Left renal pelvis (tissue), 4 donors: Measurements from ENCODE around the gene MON2. TPM values are rescaled to one million over a fixed set of nuclear protein-coding genes. Genes with fewer than 3 reads are reported as not detected.

Experiments used
- DNase-seq, 4 donors: peaks; one replicate each; pipeline ENCODE4 v3.0.0-alpha.2; 2013; ENCODE audit warnings: low read depth in 4 of 4, low spot score in 3 of 4
- polyA plus RNA-seq, 4 donors: library from polyadenylated mRNA; unstranded; fragments of 120-200 nt; gene quantifications; one replicate each; pipeline ENCODE4 v1.2.1, GENCODE V29; 2013; ENCODE audit not compliant: insufficient read length in 4 of 4

The MON2 gene
- polyA plus RNA-seq, 4 donors, result 59.9 to 71.9 (median 60.5) TPM

GRCh38 chr12:62605981-62606380 lies 139.4 kb downstream of the MON2 start:
- no peak for DNase-seq

DNA sequence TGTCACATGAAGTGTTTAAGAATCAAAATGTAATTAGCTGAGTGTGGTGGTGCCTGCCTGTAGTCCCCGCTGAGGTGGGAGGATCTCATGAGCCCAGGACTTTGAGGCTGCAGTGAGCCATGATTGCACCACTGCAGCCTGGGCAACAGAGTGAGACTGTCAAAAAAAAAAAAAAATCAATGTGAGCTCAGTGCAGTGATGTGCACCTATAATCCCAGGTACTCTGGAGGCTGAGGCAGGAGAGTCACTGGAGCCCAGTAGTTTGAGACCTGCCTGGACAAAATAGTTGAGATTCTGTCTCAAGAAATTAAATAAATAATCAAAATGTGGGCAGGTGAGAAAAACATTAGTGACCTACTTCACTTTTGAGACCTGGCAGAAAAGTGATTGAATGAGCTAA lies 140.0 kb downstream of the MON2 start:
- DNase-seq, result no peak

DNA sequence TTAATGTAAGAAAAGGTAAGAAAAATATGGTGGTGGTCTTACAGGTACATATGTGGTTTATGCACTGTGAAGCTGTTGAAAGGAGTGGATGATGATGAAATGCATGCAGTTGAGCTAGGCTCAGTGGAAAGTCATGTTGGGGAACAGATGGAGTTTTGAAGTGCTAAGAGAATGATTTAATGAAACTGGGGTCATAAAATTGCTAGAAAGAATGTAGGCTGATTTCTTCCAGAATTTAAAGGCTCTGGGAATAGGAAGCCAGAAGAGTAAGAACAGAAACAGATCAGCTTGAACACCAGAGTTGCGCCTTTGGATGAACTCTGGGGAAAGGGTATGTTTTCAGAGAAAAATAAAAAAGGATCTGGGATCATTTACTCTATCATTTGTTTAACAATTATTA lies 146.5 kb downstream of the MON2 start:
- no peak for DNase-seq

GRCh38 chr12:62618319-62618718 lies 151.7 kb downstream of the MON2 start:
- no peak for DNase-seq

DNA sequence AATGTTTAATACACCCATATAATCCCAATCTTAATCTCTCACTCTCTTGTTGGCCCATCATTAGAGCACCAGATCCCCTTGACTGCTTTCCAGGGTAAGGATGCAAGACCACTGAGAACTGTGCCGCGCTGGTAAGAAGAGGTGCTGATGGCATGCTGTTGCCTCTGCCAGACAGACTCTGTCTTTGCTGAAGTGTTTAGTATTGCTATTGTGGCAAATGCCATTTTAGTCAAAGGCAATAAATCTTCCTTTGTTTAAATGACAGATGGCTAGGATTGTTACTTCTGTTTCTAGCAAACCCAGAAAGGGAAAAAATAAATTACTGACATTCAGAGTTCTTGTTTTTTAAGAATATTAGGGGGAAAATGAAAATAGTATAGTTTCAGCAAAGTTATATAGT lies 152.3 kb downstream of the MON2 start:
- DNase-seq, result no peak

- no peak for DNase-seq
Observed at GRCh38 chr12:62621101-62621638, 154.5 kb downstream of the MON2 start.

- DNase-seq, result no peak
Observed at GRCh38 chr12:62622177-62622576, 155.6 kb downstream of the MON2 start.

DNA sequence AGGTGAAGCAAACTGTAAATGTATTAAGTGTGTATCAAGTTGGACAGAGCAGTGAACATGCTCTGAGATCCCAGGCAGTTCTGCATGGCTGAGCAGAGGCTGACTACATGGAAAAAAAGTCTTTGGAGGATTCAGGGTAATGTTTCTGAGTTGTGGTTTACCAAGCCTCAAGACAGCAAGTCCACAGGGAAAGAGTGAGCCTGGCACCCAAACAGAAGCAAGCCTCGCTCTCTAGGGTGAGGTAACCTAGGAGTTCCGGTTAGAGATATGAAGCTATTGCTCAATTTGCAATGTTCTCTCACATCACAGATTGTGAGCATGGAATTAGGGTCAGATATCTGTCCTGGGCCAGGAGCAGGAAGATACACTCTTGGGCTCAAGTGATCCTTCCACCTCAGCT lies 158.6 kb downstream of the MON2 start:
- no peak for DNase-seq

- no peak for DNase-seq
Observed at GRCh38 chr12:62627181-62627580, 160.6 kb downstream of the MON2 start.

DNA sequence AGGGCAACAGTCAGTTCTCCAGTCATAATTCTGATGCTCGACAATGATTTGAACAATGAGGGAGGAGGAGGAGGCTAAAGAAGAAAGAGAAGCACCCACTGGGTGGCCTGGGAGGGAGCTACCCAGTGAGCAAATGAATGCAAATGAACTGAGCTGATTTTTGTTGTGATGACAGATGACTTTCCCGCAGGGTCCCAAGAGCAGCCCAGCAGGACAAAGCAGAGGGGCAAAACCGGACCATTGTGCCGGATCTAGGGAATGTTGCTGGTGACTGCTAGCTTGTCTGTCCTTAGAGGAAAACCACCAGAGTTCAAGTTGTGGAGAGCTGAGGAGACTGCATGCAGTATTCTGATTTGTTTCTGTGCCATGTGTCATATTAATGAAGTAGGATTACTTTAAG lies 162.8 kb downstream of the MON2 start:
- DNase-seq, result no peak

GRCh38 chr12:62629971-62630739 lies 163.5 kb downstream of the MON2 start:
- no peak for DNase-seq

DNA sequence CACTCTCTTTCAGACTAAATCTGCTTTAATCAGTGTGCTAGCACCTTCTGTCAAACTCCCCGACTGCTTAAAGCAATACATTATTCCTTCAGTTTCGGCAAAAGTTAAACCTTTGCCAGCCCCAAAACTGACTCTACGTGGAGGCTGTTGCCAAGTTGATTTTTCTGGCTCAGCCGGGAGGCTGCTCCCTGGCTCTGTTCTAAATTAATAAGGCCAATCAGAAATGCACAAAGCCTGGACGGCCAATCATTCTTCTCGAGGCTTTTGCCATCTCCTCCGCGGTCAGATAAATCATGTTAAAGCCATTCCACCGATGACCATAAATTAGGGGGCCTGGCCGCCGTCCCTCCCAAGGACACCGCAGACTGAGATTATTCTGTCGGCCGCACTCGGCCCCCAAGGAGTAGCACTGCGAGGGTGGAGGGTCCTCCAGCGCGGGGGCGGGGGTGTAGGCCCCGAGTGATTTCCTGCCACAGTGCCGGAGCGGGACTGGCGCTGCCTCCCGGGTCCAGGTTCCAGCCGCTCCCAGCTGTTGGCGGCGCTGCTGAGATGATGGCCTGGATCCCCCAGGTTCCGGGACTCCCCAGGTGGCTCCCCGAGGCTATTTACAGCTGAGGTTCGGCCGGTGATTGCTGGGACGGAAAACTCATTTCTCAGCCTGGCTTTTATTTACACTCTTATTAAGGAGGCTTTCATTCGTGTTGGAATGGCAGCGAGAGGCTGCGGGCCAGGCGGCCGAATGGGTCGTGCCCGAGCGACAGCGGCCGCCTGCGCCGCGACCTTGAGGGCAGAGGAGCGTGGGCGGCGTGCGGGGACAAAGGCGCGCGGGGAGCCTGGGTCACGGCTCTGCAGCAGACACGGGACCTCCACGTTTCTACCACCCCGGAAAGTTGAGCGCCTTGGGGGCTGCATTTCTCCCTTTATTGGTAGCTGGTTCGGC lies 165.1 kb downstream of the MON2 start:
- peak in 3 of 4 donors; percentile 34 to 54 (median 50) for DNase-seq

DNA sequence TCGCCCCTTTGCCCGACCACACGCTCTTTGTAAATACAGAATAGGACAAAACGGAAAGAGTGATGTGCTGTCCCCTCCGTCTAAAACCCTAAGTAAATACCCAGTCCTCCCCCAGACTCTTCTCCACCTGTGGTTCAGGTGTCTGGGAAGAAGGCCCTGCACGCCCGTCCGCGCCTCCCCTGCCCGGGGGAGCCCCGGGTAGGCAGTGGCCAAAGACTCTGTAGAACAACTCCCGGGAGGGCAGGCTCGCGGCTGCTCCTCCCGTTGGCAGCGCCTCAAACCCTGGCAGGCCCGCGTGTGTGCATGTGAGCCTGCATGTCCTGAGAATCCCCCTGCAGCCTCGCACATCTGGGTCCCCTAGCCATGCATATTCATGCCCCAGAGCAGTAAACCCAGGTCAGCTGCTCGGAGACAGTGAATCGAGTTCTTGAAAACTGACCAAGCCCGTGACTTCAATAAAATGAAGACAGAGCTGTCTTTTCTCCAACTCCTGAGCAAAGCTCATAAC lies 165.8 kb downstream of the MON2 start:
- DNase-seq, result no peak

DNA sequence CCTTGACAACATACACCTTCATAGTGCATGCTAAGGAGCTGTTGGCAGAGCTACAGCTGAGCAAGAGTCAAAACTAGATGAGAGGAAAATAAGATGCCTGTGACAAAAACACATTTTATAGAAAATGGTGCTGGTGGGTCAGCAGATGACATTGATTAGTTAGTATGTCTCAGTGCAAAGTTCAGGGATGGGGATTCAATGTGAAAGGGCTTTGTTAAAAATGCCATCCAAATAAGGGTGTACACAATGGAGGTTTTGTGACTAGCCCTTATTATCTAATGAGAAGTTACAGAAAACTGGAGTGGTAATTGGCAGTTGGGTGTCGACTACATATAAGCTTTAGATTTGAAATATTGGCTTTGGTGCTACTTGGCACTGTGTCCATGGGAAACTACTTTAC lies 169.0 kb downstream of the MON2 start:
- DNase-seq, result no peak

DNA sequence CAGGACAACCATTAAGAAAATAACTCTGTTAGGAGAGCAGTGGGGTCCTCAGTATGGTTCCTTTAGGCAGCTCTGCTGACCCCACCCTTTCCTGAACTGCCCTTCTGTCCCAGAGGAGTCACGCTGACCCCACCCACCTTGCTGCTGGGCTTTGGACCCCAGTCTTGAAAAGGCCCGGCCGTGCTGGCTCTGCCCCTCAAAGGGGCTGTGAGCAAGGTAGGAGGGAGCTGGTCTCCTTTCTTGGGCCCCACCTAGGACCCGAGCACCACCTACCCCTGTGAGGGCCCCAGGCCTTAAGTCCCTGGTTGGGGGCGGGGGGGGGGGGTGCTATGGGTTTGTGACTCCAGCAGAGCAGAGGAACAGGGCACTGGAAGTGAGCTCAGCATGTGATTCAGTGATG lies 171.1 kb downstream of the MON2 start:
- no peak for DNase-seq

GRCh38 chr12:62640910-62641448 lies 174.4 kb downstream of the MON2 start:
- no peak for DNase-seq

GRCh38 chr12:62642486-62642885 lies 175.9 kb downstream of the MON2 start:
- no peak for DNase-seq

DNA sequence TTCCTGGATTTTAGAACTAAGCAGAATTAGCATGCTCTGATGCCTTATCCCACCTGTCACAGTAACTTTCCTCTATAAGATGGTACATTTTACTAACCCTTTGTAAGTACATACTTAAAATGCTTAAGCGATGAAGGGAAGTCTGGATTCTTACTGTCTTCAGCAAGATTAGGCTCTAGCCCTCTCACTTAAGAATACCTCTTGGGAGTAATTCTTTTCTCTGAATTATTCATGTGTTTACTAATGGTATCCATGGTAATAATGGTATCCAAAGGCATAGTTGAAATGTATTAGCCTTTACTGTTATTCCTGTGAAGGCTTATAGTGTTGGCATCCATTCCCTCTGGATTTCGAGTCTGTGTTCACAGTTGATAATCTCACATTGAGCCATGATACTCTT lies 176.9 kb downstream of the MON2 start:
- DNase-seq, result no peak

GRCh38 chr12:62646566-62646965 lies 179.9 kb downstream of the MON2 start:
- DNase-seq, result no peak

DNA sequence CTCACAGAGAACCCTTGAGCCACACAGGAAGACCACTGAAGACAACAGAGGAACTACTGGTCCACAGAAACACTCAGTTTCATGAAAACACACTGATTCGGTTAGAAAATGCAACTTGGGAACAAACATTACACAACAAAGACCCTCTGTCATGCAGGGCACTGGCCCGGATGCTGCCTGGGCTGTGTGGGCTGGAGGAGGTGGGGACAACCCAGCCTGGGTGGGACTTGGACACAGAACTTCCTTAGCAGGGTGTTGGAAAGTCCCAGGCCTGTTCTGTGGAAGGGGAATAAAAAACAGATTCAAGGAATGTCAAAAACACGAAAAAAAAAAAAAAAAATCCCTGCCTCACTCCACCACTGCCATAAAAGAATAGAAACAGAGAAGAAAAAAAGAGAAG lies 181.0 kb downstream of the MON2 start:
- DNase-seq, result no peak
